NK-92 (cell line): Measurements from ENCODE around the gene SELENOV.

Source experiments
- DNase-seq: peaks from one replicate; lab custom pipeline; 2025; ENCODE audit not compliant: unreplicated experiment; lab: John Stamatoyannopoulos, UW

Gene SELENOV

GRCh38 chr19:39518975-39519374, 4.0 kb downstream of the SELENOV start:
- no peak for DNase-seq

- DNase-seq: no peak
These were observed 5.9 kb downstream of the SELENOV start for GRCh38 chr19:39520541-39521484.

GRCh38 chr19:39524495-39524894, 9.6 kb downstream of the SELENOV start:
- no peak for DNase-seq

- DNase-seq: no peak
These were observed 10.3 kb downstream of the SELENOV start for GRCh38 chr19:39525205-39525604.

GRCh38 chr19:39531834-39532232, 16.9 kb downstream of the SELENOV start:
- DNase-seq: no peak

- peak; percentile 76 for DNase-seq
These were observed 17.5 kb downstream of the SELENOV start, which contains the start of gene EID2B for GRCh38 chr19:39532233-39533002. EID2B (minus strand) TSS chr19:39532852; CDS start chr19:39532802, 50 bp downstream.

- DNase-seq: no peak
These were observed 18.1 kb downstream of the SELENOV start for GRCh38 chr19:39533003-39533512.

GRCh38 chr19:39533791-39534190, 18.9 kb downstream of the SELENOV start:
- DNase-seq: no peak

- no peak for DNase-seq
These were observed 24.2 kb downstream of the SELENOV start for GRCh38 chr19:39539165-39539517.

GRCh38 chr19:39539518-39540332, 24.8 kb downstream of the SELENOV start, which contains the start of gene EID2:
EID2 (minus strand) TSS chr19:39540161; CDS start chr19:39540079, 82 bp downstream.
- DNase-seq: peak; percentile 47

GRCh38 chr19:39540333-39540673, 25.4 kb downstream of the SELENOV start:
- no peak for DNase-seq

- no peak for DNase-seq
These were observed 27.3 kb downstream of the SELENOV start for GRCh38 chr19:39542206-39542605.

- DNase-seq: no peak
These were observed 28.5 kb downstream of the SELENOV start for GRCh38 chr19:39543477-39543857.

- DNase-seq: no peak
These were observed 29.4 kb downstream of the SELENOV start for GRCh38 chr19:39544226-39544903.

GRCh38 chr19:39544911-39545310, 30.0 kb downstream of the SELENOV start:
- DNase-seq: no peak

GRCh38 chr19:39546599-39546998, 31.7 kb downstream of the SELENOV start:
- no peak for DNase-seq

GRCh38 chr19:39550197-39550596, 35.3 kb downstream of the SELENOV start:
- no peak for DNase-seq

GRCh38 chr19:39553082-39553652, 38.2 kb downstream of the SELENOV start:
- no peak for DNase-seq

- no peak for DNase-seq
These were observed 39.9 kb downstream of the SELENOV start for GRCh38 chr19:39554701-39555311.

- DNase-seq: no peak
These were observed 40.9 kb downstream of the SELENOV start for GRCh38 chr19:39555883-39556282.
